RWPE2 (cell line): ENCODE data around the gene ZSWIM9.

Experiments used
- ATAC-seq: fragments of 200-7000 bp; cut with Tn5 transposase; 3 replicates; pipeline ENCODE4 v1.9.1; 2021; ENCODE audit warnings: low read depth
- DNase-seq: peaks from one replicate; pipeline ENCODE4 v3.0.0-alpha.2; 2020; ENCODE audit warnings: low spot score
- H3K27ac ChIP-seq: fragments of 450-650 bp; 2 replicates; pipeline ENCODE4 v1.5.1; 2017; ENCODE audit warnings: mild to moderate bottlenecking; ENCODE audit not compliant: poor library complexity, severe bottlenecking
- H3K27me3 ChIP-seq: fragments of 250-450 bp; sonication (Bioruptor Pico); 2 replicates; pipeline ENCODE4 v1.5.1; 2021; ENCODE audit warnings: mild to moderate bottlenecking, moderate library complexity; ENCODE audit not compliant: insufficient read depth, poor library complexity, severe bottlenecking
- H3K36me3 ChIP-seq: fragments of 250-450 bp; sonication (Bioruptor Pico); 2 replicates; pipeline ENCODE4 v1.5.1; 2020; ENCODE audit warnings: low read depth, mild to moderate bottlenecking, moderate library complexity
- H3K4me1 ChIP-seq: fragments of 250-450 bp; sonication (Bioruptor Pico); 2 replicates; pipeline ENCODE4 v1.5.1; 2021; ENCODE audit warnings: mild to moderate bottlenecking, moderate library complexity; ENCODE audit not compliant: insufficient read depth, poor library complexity, severe bottlenecking
- H3K4me3 ChIP-seq: fragments of 250-450 bp; sonication (Bioruptor Pico); 2 replicates; pipeline ENCODE4 v1.5.1; 2021; ENCODE audit warnings: mild to moderate bottlenecking, moderate library complexity; ENCODE audit not compliant: severe bottlenecking
- H3K9me3 ChIP-seq: fragments of 250-450 bp; sonication (Bioruptor Pico); 2 replicates; pipeline ENCODE4 v1.5.1; 2021; ENCODE audit warnings: mild to moderate bottlenecking, moderate library complexity; ENCODE audit not compliant: severe bottlenecking
- TF ChIP-seq, protein P1 (sequence below): fragments of 450-650 bp; IDR thresholded peaks from one replicate; pipeline ENCODE4 v1.5.1; 2017; ENCODE audit warnings: mild to moderate bottlenecking, moderate library complexity; ENCODE audit not compliant: poor library complexity, severe bottlenecking

Gene ZSWIM9

GRCh38 chr19:48246101-48246500, 75.6 kb downstream of the ZSWIM9 start:
- Histone ChIP-seq H3K36me3 (peaks cover 18% of the 10 kb centered on the region), H3K4me1 (peaks cover 5% of the 10 kb centered on the region)

DNA sequence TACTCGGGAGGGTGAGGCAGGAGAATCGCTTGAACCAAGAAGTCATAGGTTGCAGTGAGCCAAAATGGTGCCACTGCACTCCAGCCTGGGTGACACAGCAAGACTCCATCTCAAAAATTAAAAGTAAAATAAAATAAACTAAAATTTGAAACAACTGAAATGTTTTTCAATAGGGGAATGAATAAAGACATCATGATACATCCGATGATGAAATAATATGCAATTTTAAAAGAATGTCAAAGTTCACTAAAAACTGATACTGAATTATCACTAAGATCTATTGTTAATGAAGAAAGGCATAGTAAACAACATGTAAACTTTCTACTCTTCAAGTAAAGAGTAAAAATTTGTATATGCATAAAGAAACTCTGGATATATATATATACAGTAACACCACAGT, 76.7 kb downstream of the ZSWIM9 start:
- DNase-seq, result no peak
- Histone ChIP-seq H3K27ac (no peak overlapping the region), H3K4me1 (peaks cover 5% of the 10 kb centered on the region), H3K4me3 (no peak overlapping the region), H3K27me3 (no peaks in the 10 kb centered on the region), H3K9me3 (no peaks in the 10 kb centered on the region), H3K36me3 (peaks cover 18% of the 10 kb centered on the region)
- TF ChIP-seq, protein P1, sequence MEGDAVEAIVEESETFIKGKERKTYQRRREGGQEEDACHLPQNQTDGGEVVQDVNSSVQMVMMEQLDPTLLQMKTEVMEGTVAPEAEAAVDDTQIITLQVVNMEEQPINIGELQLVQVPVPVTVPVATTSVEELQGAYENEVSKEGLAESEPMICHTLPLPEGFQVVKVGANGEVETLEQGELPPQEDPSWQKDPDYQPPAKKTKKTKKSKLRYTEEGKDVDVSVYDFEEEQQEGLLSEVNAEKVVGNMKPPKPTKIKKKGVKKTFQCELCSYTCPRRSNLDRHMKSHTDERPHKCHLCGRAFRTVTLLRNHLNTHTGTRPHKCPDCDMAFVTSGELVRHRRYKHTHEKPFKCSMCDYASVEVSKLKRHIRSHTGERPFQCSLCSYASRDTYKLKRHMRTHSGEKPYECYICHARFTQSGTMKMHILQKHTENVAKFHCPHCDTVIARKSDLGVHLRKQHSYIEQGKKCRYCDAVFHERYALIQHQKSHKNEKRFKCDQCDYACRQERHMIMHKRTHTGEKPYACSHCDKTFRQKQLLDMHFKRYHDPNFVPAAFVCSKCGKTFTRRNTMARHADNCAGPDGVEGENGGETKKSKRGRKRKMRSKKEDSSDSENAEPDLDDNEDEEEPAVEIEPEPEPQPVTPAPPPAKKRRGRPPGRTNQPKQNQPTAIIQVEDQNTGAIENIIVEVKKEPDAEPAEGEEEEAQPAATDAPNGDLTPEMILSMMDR, result no peak
- ATAC-seq, result no peak

More at GRCh38 chr19:48246101-48246500, 75.6 kb downstream of the ZSWIM9 start:
- H3K27ac ChIP-seq, result no peak overlapping the region
- H3K9me3 ChIP-seq, result no peaks in the 10 kb centered on the region
- DNase-seq (no peak), ATAC-seq (no peak)
- no peaks in the 10 kb centered on the region for H3K27me3 ChIP-seq
- no peak overlapping the region for H3K4me3 ChIP-seq
- TF ChIP-seq, protein P1, result no peak
